GM23338 (cell line): ENCODE data around the gene TCERG1L. TPM values are rescaled to one million over a fixed set of nuclear protein-coding genes. Genes with fewer than 3 reads are reported as not detected.
"Not testable (repeated sequence)": the region's sequence is repeated elsewhere in the genome, so short reads cannot be mapped to it uniquely, and the experiment has no call there.

Experiments used
- ATAC-seq: fragments of 200-7000 bp; cut with Tn5 transposase; 3 replicates; pipeline ENCODE4 v1.9.1; 2020
- DNase-seq: peaks from one replicate; pipeline ENCODE4 v3.0.0-alpha.2; 2015; ENCODE audit warnings: low spot score
- H2AFZ ChIP-seq: fragments of 200-600 bp; sonication (generic); 2 replicates; pipeline ENCODE4 v1.8.0; 2016; ENCODE audit warnings: antibody characterized with exemption, mild to moderate bottlenecking, moderate library complexity
- H3F3A ChIP-seq: fragments of 200-600 bp; sonication (generic); replicated peaks from 2 replicates; pipeline ENCODE4 v1.8.0; 2017; ENCODE audit warnings: antibody characterized with exemption, mixed run types, low read depth
- H3K27ac ChIP-seq: fragments of 200-600 bp; sonication (generic); 2 replicates; pipeline ENCODE4 v1.6.1; 2016; ENCODE audit warnings: low read depth
- H3K27me3 ChIP-seq: fragments of 200-600 bp; sonication (generic); 2 replicates; pipeline ENCODE4 v1.8.0; 2016; ENCODE audit warnings: mild to moderate bottlenecking, mixed run types, moderate library complexity; ENCODE audit not compliant: insufficient read depth
- H3K36me3 ChIP-seq: fragments of 200-600 bp; sonication (generic); 2 replicates; pipeline ENCODE4 v1.8.0; 2016; ENCODE audit warnings: mild to moderate bottlenecking; ENCODE audit not compliant: insufficient read depth
- H3K4me1 ChIP-seq: fragments of 200-600 bp; sonication (generic); 2 replicates; pipeline ENCODE4 v1.8.0; 2016; ENCODE audit warnings: mild to moderate bottlenecking, moderate library complexity; ENCODE audit not compliant: insufficient read depth
- H3K4me2 ChIP-seq: fragments of 200-600 bp; sonication (generic); 2 replicates; pipeline ENCODE4 v1.7.1; 2017; ENCODE audit warnings: mixed run types
- H3K4me3 ChIP-seq: fragments of 200-600 bp; sonication (generic); 2 replicates; pipeline ENCODE4 v1.6.1; 2016; ENCODE audit warnings: mixed run types
- H3K79me2 ChIP-seq: fragments of 200-600 bp; sonication (generic); replicated peaks from 2 replicates; pipeline ENCODE4 v1.8.0; 2017; ENCODE audit warnings: mild to moderate bottlenecking; ENCODE audit not compliant: insufficient read depth
- H3K9me2 ChIP-seq: fragments of 200-600 bp; sonication (generic); 2 replicates; pipeline ENCODE4 v1.8.0; 2017; ENCODE audit not compliant: insufficient read depth
- H4K20me1 ChIP-seq: fragments of 200-600 bp; sonication (generic); replicated peaks from 2 replicates; pipeline ENCODE4 v1.8.0; 2017; ENCODE audit warnings: mild to moderate bottlenecking; ENCODE audit not compliant: insufficient read depth
- H3K27ac Mint-ChIP-seq: 2 replicates; pipeline ENCODE4 v1.8.0; 2020; ENCODE audit warnings: inconsistent platforms, mild to moderate bottlenecking, moderate library complexity, mixed read lengths
- H3K27me3 Mint-ChIP-seq: 3 replicates; pipeline ENCODE4 v1.8.0; 2022; ENCODE audit warnings: low read depth, mild to moderate bottlenecking, moderate library complexity, mixed read lengths, inconsistent platforms; ENCODE audit not compliant: insufficient read depth, poor library complexity
- H3K36me3 Mint-ChIP-seq: 3 replicates; pipeline ENCODE4 v1.8.0; 2021; ENCODE audit warnings: low read depth, mild to moderate bottlenecking, inconsistent platforms, moderate library complexity, mixed read lengths
- H3K4me1 Mint-ChIP-seq: 3 replicates; pipeline ENCODE4 v1.8.0; 2020; ENCODE audit warnings: mild to moderate bottlenecking, inconsistent platforms, mixed read lengths
- H3K4me3 Mint-ChIP-seq: 3 replicates; pipeline ENCODE4 v1.8.0; 2021; ENCODE audit warnings: moderate library complexity, mild to moderate bottlenecking, inconsistent platforms, mixed read lengths
- H3K9me3 Mint-ChIP-seq: 3 replicates; pipeline ENCODE4 v1.8.0; 2020; ENCODE audit warnings: moderate library complexity, mild to moderate bottlenecking, inconsistent platforms, mixed read lengths
- CREB1 ChIP-seq: fragments of 250-450 bp; sonication (Bioruptor Pico); IDR thresholded peaks from 2 replicates; pipeline ENCODE4 v1.5.0; 2020; ENCODE audit warnings: low read depth, mild to moderate bottlenecking, moderate library complexity
- EZH2 ChIP-seq: fragments of 200-600 bp; sonication (generic); IDR thresholded peaks from one replicate; pipeline ENCODE4 v1.8.0; 2017; ENCODE audit warnings: antibody characterized with exemption, mild to moderate bottlenecking, low read depth; ENCODE audit not compliant: unreplicated experiment
- EZH2phosphoT487 ChIP-seq: fragments of 200-600 bp; sonication (generic); IDR thresholded peaks from one replicate; pipeline ENCODE4 v1.8.1; 2018; ENCODE audit warnings: antibody characterized with exemption; ENCODE audit not compliant: unreplicated experiment
- ZNF114 ChIP-seq: fragments of 250-450 bp; sonication (Bioruptor Pico); IDR thresholded peaks from 2 replicates; pipeline ENCODE4 v1.5.0; 2020; ENCODE audit warnings: mild to moderate bottlenecking, moderate library complexity
- polyA plus RNA-seq: library from polyadenylated mRNA; unstranded; fragments of >200 nt; fragmentation: Nextera tagmentation; extraction: Ambion mirVana; gene quantifications from 2 replicates; pipeline ENCODE4 v1.2.1, GENCODE V29; 2016
- total RNA-seq: library from RNA; depleted of rRNA; stranded (reverse); fragments of >200 nt; shearing (Covaris generic); gene quantifications from 2 replicates; pipeline ENCODE4 v1.2.3, GENCODE V29; 2014
- TF ChIP-seq, protein P1 (sequence below): fragments of 250-450 bp; sonication (Bioruptor Pico); IDR thresholded peaks from 2 replicates; pipeline ENCODE4 v1.5.0; 2020; ENCODE audit warnings: mild to moderate bottlenecking, moderate library complexity

TCERG1L gene
- total and polyA plus RNA-seq, 2 experiments from 2014 or later, result 3.9 to 5.5 TPM

DNA sequence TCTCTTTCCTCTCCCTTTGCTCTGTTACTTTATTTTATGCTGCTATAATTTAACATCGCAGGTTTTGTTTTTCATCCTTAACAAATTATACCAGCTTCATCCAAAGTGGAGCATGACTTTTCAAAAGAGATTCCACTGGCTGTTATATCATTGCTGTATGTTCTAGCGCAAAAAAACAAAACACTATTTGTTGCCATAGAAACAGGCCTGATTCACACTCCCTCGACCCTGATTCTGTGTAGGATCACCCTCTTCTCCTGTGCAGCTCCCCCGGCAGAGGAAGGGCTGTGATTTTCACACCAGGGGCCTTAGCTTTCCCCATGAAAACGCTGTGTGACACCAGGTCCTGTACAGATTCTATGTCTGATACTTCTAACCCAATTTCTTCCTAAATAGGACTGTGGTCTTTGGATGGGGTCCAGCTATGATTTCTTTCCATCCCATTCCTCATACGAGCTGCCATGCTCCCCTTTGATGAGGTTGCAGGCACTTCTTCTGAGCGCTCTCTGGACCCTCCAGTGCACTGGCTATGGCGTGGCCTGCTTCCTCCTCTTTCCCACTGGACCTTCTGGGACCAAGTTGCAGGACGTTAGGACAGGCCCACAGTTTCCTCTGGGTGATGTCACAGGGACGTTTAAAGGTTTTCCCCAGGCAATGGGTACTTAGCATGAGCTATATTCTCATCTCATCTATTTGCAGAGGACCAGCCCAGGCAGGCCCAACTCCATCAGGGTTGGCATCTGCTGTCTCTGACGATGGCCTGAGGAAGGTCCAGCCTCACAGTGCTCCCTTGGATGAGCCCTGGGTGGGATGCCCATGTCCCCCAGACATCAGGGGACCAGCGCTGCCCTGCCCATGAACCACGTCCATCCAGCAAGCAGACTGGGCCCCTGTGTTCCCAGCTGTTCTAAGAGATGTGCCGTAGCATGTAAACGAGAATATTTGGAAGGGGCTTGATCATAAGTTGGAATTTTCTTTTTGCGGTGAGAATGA is 210.8 kb downstream of the TCERG1L start:
- peaks cover 74% of the 10 kb centered on the region for H3K9me3 Mint-ChIP-seq
- H3K4me1 Mint-ChIP-seq, H3K27ac ChIP-seq, H3K27me3 Mint-ChIP-seq, H3K4me2 ChIP-seq, DNase-seq, H2AFZ ChIP-seq, H3K4me3 ChIP-seq, H3K79me2 ChIP-seq, H3K9me2 ChIP-seq, H3K27me3 ChIP-seq, H3K4me3 Mint-ChIP-seq, H3K4me1 ChIP-seq, H3K36me3 Mint-ChIP-seq, H3K36me3 ChIP-seq, ATAC-seq, H3K27ac Mint-ChIP-seq, H4K20me1 ChIP-seq, H3F3A ChIP-seq: not testable (repeated sequence)

DNA sequence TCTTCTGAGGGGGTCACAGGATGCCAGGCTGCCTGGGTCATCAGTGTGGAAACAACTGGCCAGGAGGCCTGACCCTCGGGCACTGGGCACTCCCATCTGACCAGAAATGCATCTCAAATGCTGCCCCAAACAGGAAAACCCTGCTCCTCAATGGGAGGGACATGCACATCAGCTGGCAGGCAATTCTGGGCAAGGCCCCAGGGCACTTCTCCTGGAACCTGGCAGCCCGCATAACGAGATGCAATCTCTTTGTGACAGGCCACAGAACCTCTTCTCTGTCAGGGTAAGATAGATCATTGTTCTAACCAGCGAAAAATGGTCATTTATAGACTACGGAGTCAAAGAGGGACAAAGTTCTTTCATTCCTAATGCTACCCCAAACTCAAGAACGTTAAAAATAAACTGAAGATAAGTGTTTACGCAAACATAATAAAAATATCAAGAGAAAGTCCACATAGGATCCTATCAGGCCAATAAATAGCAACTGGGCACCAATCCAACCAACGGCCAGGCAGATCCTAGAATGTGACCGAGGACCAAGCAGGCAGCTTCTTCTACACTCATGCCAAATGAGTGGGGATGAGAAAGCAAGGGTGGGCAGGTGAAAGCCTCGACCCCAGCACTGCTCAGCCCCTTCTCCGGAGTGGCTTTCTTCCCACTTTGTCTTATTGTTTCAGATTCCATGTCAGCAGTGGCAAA is 212.3 kb downstream of the TCERG1L start:
- Mint-ChIP-seq H3K4me3 (no peak overlapping the region), H3K9me3 (peaks cover 66% of the 10 kb centered on the region), H3K27ac (no peak overlapping the region), H3K4me1 (peaks cover 3% of the 10 kb centered on the region; the same call in 1 of the 3 replicates), H3K36me3 (0 out of 3 replicates have a peak, but pooled peaks cover 2% of the 10 kb centered on the region), H3K27me3 (no peaks in the 10 kb centered on the region)
- ATAC-seq (no peak), DNase-seq (no peak)
- Histone ChIP-seq H3K4me3 (no peak overlapping the region), H3K27ac (no peak overlapping the region), H4K20me1 (no peaks in the 10 kb centered on the region), H2AFZ (no peak overlapping the region), H3K27me3 (no peaks in the 10 kb centered on the region), H3K4me1 (no peaks in the 10 kb centered on the region), H3K36me3 (no peaks in the 10 kb centered on the region), H3F3A (no peaks in the 10 kb centered on the region), H3K4me2 (no peak overlapping the region), H3K79me2 (no peaks in the 10 kb centered on the region), H3K9me2 (no peaks in the 10 kb centered on the region)
- TF ChIP-seq EZH2, result no peak
- no peak for TF ChIP-seq EZH2phosphoT487
- TF ChIP-seq CREB1 (CRISPR knock-in tag), result no peak
- TF ChIP-seq, protein P1, sequence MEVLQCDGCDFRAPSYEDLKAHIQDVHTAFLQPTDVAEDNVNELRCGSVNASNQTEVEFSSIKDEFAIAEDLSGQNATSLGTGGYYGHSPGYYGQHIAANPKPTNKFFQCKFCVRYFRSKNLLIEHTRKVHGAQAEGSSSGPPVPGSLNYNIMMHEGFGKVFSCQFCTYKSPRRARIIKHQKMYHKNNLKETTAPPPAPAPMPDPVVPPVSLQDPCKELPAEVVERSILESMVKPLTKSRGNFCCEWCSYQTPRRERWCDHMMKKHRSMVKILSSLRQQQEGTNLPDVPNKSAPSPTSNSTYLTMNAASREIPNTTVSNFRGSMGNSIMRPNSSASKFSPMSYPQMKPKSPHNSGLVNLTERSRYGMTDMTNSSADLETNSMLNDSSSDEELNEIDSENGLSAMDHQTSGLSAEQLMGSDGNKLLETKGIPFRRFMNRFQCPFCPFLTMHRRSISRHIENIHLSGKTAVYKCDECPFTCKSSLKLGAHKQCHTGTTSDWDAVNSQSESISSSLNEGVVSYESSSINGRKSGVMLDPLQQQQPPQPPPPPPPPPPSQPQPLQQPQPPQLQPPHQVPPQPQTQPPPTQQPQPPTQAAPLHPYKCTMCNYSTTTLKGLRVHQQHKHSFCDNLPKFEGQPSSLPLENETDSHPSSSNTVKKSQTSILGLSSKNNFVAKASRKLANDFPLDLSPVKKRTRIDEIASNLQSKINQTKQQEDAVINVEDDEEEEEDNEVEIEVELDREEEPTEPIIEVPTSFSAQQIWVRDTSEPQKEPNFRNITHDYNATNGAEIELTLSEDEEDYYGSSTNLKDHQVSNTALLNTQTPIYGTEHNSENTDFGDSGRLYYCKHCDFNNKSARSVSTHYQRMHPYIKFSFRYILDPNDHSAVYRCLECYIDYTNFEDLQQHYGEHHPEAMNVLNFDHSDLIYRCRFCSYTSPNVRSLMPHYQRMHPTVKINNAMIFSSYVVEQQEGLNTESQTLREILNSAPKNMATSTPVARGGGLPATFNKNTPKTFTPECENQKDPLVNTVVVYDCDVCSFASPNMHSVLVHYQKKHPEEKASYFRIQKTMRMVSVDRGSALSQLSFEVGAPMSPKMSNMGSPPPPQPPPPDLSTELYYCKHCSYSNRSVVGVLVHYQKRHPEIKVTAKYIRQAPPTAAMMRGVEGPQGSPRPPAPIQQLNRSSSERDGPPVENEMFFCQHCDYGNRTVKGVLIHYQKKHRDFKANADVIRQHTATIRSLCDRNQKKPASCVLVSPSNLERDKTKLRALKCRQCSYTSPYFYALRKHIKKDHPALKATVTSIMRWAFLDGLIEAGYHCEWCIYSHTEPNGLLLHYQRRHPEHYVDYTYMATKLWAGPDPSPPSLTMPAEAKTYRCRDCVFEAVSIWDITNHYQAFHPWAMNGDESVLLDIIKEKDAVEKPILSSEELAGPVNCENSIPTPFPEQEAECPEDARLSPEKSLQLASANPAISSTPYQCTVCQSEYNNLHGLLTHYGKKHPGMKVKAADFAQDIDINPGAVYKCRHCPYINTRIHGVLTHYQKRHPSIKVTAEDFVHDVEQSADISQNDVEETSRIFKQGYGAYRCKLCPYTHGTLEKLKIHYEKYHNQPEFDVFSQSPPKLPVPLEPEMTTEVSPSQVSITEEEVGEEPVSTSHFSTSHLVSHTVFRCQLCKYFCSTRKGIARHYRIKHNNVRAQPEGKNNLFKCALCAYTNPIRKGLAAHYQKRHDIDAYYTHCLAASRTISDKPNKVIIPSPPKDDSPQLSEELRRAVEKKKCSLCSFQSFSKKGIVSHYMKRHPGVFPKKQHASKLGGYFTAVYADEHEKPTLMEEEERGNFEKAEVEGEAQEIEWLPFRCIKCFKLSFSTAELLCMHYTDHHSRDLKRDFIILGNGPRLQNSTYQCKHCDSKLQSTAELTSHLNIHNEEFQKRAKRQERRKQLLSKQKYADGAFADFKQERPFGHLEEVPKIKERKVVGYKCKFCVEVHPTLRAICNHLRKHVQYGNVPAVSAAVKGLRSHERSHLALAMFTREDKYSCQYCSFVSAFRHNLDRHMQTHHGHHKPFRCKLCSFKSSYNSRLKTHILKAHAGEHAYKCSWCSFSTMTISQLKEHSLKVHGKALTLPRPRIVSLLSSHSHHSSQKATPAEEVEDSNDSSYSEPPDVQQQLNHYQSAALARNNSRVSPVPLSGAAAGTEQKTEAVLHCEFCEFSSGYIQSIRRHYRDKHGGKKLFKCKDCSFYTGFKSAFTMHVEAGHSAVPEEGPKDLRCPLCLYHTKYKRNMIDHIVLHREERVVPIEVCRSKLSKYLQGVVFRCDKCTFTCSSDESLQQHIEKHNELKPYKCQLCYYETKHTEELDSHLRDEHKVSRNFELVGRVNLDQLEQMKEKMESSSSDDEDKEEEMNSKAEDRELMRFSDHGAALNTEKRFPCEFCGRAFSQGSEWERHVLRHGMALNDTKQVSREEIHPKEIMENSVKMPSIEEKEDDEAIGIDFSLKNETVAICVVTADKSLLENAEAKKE, result no peak
- no peak for TF ChIP-seq ZNF114 (CRISPR knock-in tag)
